ENCODE measurements around the gene GRID1.

The GRID1 gene

GRCh38 chr10:86202226-86202735 lies 164.3 kb downstream of the GRID1 start:
- DNase-seq: no peak

GRCh38 chr10:86200867-86201266 lies 165.7 kb downstream of the GRID1 start:
- DNase-seq: no peak

GRCh38 chr10:86200269-86200668 lies 166.3 kb downstream of the GRID1 start:
- DNase-seq: no peak

GRCh38 chr10:86199041-86199440 lies 167.6 kb downstream of the GRID1 start:
- no peak for DNase-seq

GRCh38 chr10:86198271-86198670 lies 168.3 kb downstream of the GRID1 start:
- DNase-seq: no peak

GRCh38 chr10:86197166-86197790 lies 169.3 kb downstream of the GRID1 start:
- DNase-seq: no peak

- no peak for DNase-seq
These were observed 171.0 kb downstream of the GRID1 start for GRCh38 chr10:86195521-86196157.

GRCh38 chr10:86194684-86195083 lies 171.9 kb downstream of the GRID1 start:
- no peak for DNase-seq

- DNase-seq: no peak
These were observed 172.8 kb downstream of the GRID1 start for GRCh38 chr10:86193841-86194240.

- DNase-seq: no peak
These were observed 173.9 kb downstream of the GRID1 start for GRCh38 chr10:86192691-86193090.

GRCh38 chr10:86192147-86192546 lies 174.4 kb downstream of the GRID1 start:
- DNase-seq: no peak

- no peak for DNase-seq
These were observed 174.9 kb downstream of the GRID1 start for GRCh38 chr10:86191686-86192085.

- DNase-seq: no peak
These were observed 175.4 kb downstream of the GRID1 start for GRCh38 chr10:86191166-86191565.

GRCh38 chr10:86190291-86190690 lies 176.3 kb downstream of the GRID1 start:
- no peak for DNase-seq

GRCh38 chr10:86189891-86190290 lies 176.7 kb downstream of the GRID1 start:
- no peak for DNase-seq

GRCh38 chr10:86188796-86189558 lies 177.6 kb downstream of the GRID1 start:
- no peak for DNase-seq

- no peak for DNase-seq
These were observed 178.3 kb downstream of the GRID1 start for GRCh38 chr10:86188326-86188725.

- no peak for DNase-seq
These were observed 178.9 kb downstream of the GRID1 start for GRCh38 chr10:86187499-86188239.

- no peak for DNase-seq
These were observed 180.0 kb downstream of the GRID1 start for GRCh38 chr10:86186633-86187032.

GRCh38 chr10:86182595-86182994 lies 184.0 kb downstream of the GRID1 start:
- no peak for DNase-seq

GRCh38 chr10:86182150-86182549 lies 184.4 kb downstream of the GRID1 start:
- no peak for DNase-seq

GRCh38 chr10:86180861-86181260 lies 185.7 kb downstream of the GRID1 start:
- DNase-seq: no peak

- no peak for DNase-seq
These were observed 186.6 kb downstream of the GRID1 start for GRCh38 chr10:86179961-86180360.
